Calu3 (cell line): ENCODE results near the gene BEGAIN. TPM values are rescaled to one million over a fixed set of nuclear protein-coding genes. Genes with fewer than 3 reads are reported as not detected.

Source experiments
- BruUV-seq: library from RNA; stranded (reverse); fragments of 400-500 nt; replicated peaks from 2 replicates; lab custom pipeline; 2021; lab: Mats Ljungman, UMichigan
- CTCF ChIA-PET: fragments of 300-600 bp; sonication (Branson Sonifier 250); formaldehyde crosslinking; loops from one replicate; lab custom pipeline; 2022; ENCODE audit warnings: antibody characterized with exemption; lab: Charles Lee
- DNase-seq: peaks from one replicate; pipeline ENCODE4 v3.0.0; 2022
- H3K27ac Mint-ChIP-seq: one replicate; pipeline ENCODE4 v1.8.0; 2022; ENCODE audit warnings: mixed read lengths; ENCODE audit not compliant: unreplicated experiment
- H3K27me3 Mint-ChIP-seq: one replicate; pipeline ENCODE4 v1.8.0; 2022; ENCODE audit warnings: mixed read lengths; ENCODE audit not compliant: unreplicated experiment
- H3K36me3 Mint-ChIP-seq: one replicate; pipeline ENCODE4 v1.8.0; 2022; ENCODE audit warnings: mild to moderate bottlenecking, moderate library complexity, mixed read lengths; ENCODE audit not compliant: insufficient read depth, unreplicated experiment
- H3K4me1 Mint-ChIP-seq: one replicate; pipeline ENCODE4 v1.8.0; 2022; ENCODE audit warnings: mild to moderate bottlenecking, low read depth, mixed read lengths; ENCODE audit not compliant: unreplicated experiment
- H3K4me3 Mint-ChIP-seq: one replicate; pipeline ENCODE4 v1.8.0; 2022; ENCODE audit warnings: mild to moderate bottlenecking, low read depth, moderate library complexity, mixed read lengths; ENCODE audit not compliant: unreplicated experiment
- H3K9me3 Mint-ChIP-seq: one replicate; pipeline ENCODE4 v1.8.0; 2022; ENCODE audit warnings: low read depth, mixed read lengths; ENCODE audit not compliant: unreplicated experiment
- intact Hi-C: fragments of 100-400 bp; cut with micrococcal nuclease; formaldehyde crosslinking; loops from one replicate; pipeline ENCODE4 v1.10.0; 2022; ENCODE audit not compliant: unreplicated experiment
- total RNA-seq: library from RNA; stranded (reverse); gene quantifications from 2 replicates; pipeline ENCODE4 v1.2.3, GENCODE V29; 2022
- TF ChIP-seq, protein P1 (sequence below): fragments of 200-600 bp; IDR thresholded peaks from one replicate; pipeline ENCODE4 v1.8.0; 2022; ENCODE audit warnings: antibody characterized with exemption; ENCODE audit not compliant: unreplicated experiment

Gene BEGAIN
- total RNA-seq, 1 experiment from 2014 or later = 0.26 TPM

DNA sequence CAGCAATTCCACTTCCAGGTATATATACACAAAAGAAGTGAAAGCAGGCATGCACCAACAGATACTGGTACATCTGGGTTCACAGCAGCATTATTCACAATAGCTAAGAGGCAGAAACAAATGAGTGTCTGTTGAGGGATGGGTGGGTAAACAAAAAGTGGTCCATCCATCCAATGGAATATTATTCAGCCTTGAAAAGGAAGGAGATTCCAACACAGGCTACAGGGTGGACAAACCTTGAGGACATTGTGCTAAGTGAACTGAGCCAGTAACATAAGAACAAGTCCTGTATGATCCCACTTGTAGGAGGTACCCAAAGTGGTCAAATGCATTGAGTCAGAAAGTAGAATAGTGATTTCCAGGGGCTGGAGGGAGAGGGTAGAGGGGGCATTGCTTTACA, 27.6 kb upstream of the BEGAIN start:
- Mint-ChIP-seq H3K9me3 (no peaks in the 10 kb centered on the region), H3K4me3 (no peak overlapping the region), H3K27me3 (peaks cover 39% of the 10 kb centered on the region), H3K36me3 (no peaks in the 10 kb centered on the region), H3K4me1 (peaks cover 8% of the 10 kb centered on the region), H3K27ac (no peak overlapping the region)
- TF ChIP-seq, protein P1, sequence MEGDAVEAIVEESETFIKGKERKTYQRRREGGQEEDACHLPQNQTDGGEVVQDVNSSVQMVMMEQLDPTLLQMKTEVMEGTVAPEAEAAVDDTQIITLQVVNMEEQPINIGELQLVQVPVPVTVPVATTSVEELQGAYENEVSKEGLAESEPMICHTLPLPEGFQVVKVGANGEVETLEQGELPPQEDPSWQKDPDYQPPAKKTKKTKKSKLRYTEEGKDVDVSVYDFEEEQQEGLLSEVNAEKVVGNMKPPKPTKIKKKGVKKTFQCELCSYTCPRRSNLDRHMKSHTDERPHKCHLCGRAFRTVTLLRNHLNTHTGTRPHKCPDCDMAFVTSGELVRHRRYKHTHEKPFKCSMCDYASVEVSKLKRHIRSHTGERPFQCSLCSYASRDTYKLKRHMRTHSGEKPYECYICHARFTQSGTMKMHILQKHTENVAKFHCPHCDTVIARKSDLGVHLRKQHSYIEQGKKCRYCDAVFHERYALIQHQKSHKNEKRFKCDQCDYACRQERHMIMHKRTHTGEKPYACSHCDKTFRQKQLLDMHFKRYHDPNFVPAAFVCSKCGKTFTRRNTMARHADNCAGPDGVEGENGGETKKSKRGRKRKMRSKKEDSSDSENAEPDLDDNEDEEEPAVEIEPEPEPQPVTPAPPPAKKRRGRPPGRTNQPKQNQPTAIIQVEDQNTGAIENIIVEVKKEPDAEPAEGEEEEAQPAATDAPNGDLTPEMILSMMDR = no peak
- CTCF ChIA-PET = no interaction called here
- intact Hi-C loops = no loop called here
- no peak for DNase-seq
- BruUV-seq = no TSS peak

DNA sequence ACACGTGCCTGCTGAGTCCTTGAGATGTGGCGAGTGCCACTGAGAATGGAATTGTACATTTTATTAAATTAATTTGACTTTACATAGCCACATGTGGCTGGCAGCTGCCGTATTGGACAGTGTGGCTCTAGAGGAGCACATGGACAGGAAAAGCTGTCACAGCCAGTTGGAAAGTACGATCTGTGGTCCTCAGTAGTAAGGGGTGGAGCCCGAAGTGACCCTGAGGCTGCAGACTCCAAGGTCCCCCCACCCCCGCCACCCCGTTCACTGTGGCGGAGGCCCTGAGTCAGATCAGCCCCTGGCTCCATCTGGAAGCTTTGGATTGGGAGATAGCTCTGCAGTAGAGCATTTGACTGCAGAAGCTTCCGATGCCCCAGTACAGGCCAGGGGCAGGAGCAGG, 25.8 kb upstream of the BEGAIN start:
- Mint-ChIP-seq H3K36me3 (no peaks in the 10 kb centered on the region), H3K4me3 (no peak overlapping the region), H3K27ac (no peak overlapping the region), H3K4me1 (peaks cover 8% of the 10 kb centered on the region), H3K27me3 (peaks cover 39% of the 10 kb centered on the region), H3K9me3 (no peaks in the 10 kb centered on the region)
- no peak for DNase-seq
- no TSS peak for BruUV-seq
- CTCF ChIA-PET = no interaction called here
- intact Hi-C loops = no loop called here
- TF ChIP-seq, protein P1 = no peak

DNA sequence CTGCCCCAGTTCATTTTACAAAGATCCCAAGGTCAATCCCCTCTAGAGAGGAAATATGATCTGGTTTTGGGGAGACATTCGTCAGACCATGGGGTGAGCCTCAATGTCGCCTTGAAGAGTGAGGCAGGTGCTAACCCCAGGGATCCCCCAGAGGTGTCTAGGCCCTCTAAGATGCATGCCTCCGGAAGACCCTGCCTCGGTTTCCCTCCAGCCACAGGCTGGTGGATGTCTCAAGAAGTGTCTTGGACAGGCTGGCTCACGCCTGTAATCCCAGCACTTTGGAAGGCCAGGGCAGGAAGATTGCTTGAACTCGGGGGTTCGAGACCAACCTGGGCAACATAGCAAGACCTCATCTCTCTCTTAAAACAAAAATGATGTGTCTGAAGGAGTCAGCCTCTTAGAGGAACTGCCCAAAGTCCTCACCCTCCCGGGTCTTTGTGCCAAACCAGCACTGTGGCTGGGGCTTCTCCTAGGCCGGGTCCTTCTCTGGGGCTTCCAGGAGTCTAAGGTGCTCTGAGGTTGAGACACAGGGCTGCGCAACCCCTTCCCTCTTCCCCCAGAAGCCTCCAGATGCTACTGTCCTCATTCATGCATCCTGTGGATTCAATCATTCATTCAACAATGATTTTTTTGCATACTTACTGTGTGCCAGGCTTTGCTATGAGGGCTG, 24.7 kb upstream of the BEGAIN start:
- CTCF ChIA-PET = no interaction called here
- H3K9me3 Mint-ChIP-seq = no peaks in the 10 kb centered on the region

DNA sequence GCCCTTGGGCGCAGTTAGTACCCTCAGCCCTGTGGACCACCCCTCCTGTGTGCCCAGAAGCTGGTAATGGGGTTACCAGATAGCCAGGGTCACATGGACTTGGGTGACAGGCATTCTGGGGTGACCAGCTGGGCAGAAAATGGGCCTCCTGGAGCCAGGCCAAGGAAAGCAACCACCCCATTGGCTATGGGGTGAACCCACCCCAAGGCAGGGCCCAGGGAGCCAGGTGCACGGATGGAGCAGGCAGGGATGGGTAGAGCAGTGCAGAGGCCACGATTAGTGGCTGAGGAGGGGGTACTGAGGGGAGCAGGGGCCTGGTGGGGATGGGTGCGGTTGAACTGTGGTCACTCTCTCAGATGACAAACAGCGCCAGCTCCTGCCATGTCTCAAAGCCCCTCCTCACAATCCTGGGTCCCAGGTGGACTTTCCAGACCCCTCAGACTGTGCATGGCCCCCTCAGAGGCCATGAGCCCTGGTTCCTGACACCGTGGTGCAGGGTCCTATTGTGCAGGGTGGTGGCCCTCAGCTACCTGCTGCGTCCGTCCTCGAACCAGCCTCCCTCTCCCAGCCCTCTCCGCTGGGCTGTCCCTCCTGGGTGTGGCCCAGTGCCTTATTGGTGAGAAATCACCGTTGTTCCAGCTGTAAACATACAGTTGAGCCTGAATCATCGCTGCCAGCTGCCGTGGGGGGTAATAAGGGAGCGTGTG, 23.4 kb upstream of the BEGAIN start:
- no peaks in the 10 kb centered on the region for H3K4me1 Mint-ChIP-seq
- H3K4me3 Mint-ChIP-seq = no peak overlapping the region
- no peak for DNase-seq
- no TSS peak for BruUV-seq
- H3K27me3 Mint-ChIP-seq = peaks cover 45% of the 10 kb centered on the region
- no peaks in the 10 kb centered on the region for H3K9me3 Mint-ChIP-seq
- intact Hi-C loops = no loop called here
- TF ChIP-seq, protein P1 = no peak
- no peaks in the 10 kb centered on the region for H3K36me3 Mint-ChIP-seq
- H3K27ac Mint-ChIP-seq = no peak overlapping the region
- CTCF ChIA-PET = no interaction called here

More for the DNA sequence above, 24.7 kb upstream of the BEGAIN start:
- Mint-ChIP-seq H3K4me3 (no peak overlapping the region), H3K4me1 (peaks cover 2% of the 10 kb centered on the region), H3K27ac (no peak overlapping the region), H3K27me3 (peaks cover 39% of the 10 kb centered on the region), H3K36me3 (no peaks in the 10 kb centered on the region)
- TF ChIP-seq, protein P1 = no peak
- intact Hi-C loops = no loop called here
- no peak for DNase-seq
- BruUV-seq = no TSS peak
